GM12874 (cell line): ENCODE data around the gene ICAM1.

Experiments
- CTCF ChIP-seq: IDR thresholded peaks from 2 replicates; pipeline ENCODE4 v1.5.1; 2011; ENCODE audit warnings: low read depth, mild to moderate bottlenecking, control low read depth, low read length, moderate library complexity; ENCODE audit not compliant: insufficient read depth

The ICAM1 gene

GRCh38 chr19:10235003-10235402 lies 35.9 kb upstream of the ICAM1 start:
- TF ChIP-seq CTCF: no peak

- no peak for TF ChIP-seq CTCF
Measured at GRCh38 chr19:10237702-10238101, 33.2 kb upstream of the ICAM1 start.

- TF ChIP-seq CTCF: no peak
Measured at GRCh38 chr19:10238172-10238783, 32.6 kb upstream of the ICAM1 start.

GRCh38 chr19:10243606-10244005 lies 27.3 kb upstream of the ICAM1 start:
- no peak for TF ChIP-seq CTCF

- no peak for TF ChIP-seq CTCF
Measured at GRCh38 chr19:10245189-10245939, 25.6 kb upstream of the ICAM1 start.

- TF ChIP-seq CTCF: no peak
Measured at GRCh38 chr19:10246511-10246910, 24.4 kb upstream of the ICAM1 start.

GRCh38 chr19:10251792-10252694 lies 18.9 kb upstream of the ICAM1 start, which contains the start of gene MRPL4:
Gene MRPL4 (plus strand): TSS chr19:10252214. CDS start chr19:10252254, 40 bp downstream.
- TF ChIP-seq CTCF: no peak
